ENCODE results near the gene CD58. TPM values are rescaled to one million over a fixed set of nuclear protein-coding genes. Genes with fewer than 3 reads are reported as not detected.

Gene CD58
- total RNA-seq, 1 donor from 2014 or later: 19.6 TPM

DNA sequence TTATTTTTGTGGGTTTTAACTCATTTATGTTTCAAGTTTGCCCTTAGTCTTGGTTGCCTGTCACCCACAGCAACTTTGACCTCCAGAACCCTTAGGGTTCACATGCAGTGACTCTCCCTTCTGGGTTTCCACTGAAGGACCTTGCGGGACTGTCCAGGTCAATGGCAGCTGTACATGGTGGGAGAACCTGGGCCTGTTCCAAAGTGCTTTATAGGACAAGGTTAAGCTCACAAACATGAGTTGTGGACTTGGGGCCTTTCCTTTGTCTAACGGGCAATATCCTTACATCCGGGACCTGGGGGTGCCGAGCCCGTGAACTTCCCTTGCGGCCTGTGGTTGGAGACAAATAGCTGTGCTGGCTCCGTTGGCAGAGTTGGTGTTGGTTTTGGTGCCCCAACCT lies 77.8 kb downstream of the CD58 start:
- peak overlapping the region; percentile 39 for H3K27ac Mint-ChIP-seq (ENCODE audit: unreplicated experiment)
- peaks cover 82% of the 10 kb centered on the region for H3K4me1 Mint-ChIP-seq (ENCODE audit: low read depth)
- no peaks in the 10 kb centered on the region for H3K36me3 Mint-ChIP-seq (ENCODE audit: low read depth)
- TF ChIP-seq CTCF (IDR thresholded peaks at IDR 0.05): no peak
- no peaks in the 10 kb centered on the region for H3K9me3 Mint-ChIP-seq (ENCODE audit: low read depth)
- H3K4me3 Mint-ChIP-seq (ENCODE audit: unreplicated experiment): no peak overlapping the region
- DNase-seq (ENCODE audit: low spot score): no peak
- H3K27me3 Mint-ChIP-seq (ENCODE audit: low read depth): no peaks in the 10 kb centered on the region

DNA sequence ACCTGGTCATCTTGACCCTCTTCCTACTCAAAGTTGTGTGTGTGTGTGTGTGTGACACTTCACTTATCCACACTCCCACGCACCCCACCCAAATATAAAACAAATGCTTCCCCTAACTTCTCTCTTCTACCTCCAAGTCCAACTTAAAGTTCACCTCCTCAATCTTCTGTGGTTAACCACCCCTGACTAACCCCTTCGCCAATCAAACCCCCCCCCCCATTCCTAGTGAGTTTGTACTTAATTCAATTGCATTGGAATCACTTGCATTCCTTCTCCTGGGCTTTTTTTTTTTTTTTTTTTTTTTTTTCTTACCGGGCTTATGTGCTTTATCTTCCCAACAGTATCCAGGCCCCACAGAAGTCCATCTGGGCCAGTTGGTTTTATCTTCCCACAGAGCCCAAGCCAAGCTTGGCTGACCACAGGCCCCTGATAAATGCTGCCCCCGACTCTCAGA lies 78.4 kb downstream of the CD58 start:
- H3K36me3 Mint-ChIP-seq (ENCODE audit: low read depth): no peaks in the 10 kb centered on the region
- peaks cover 80% of the 10 kb centered on the region for H3K4me1 Mint-ChIP-seq (ENCODE audit: low read depth)
- no peaks in the 10 kb centered on the region for H3K27me3 Mint-ChIP-seq (ENCODE audit: low read depth)
- no peak for TF ChIP-seq CTCF (IDR thresholded peaks at IDR 0.05)
- DNase-seq (ENCODE audit: low spot score): no peak
- no peak overlapping the region for H3K4me3 Mint-ChIP-seq (ENCODE audit: unreplicated experiment)
- no peak overlapping the region for H3K27ac Mint-ChIP-seq (ENCODE audit: unreplicated experiment)
- no peaks in the 10 kb centered on the region for H3K9me3 Mint-ChIP-seq (ENCODE audit: low read depth)

- H3K9me3 Mint-ChIP-seq (ENCODE audit: low read depth): no peaks in the 10 kb centered on the region
- H3K4me1 Mint-ChIP-seq (ENCODE audit: low read depth): peaks cover 79% of the 10 kb centered on the region
- no peak for DNase-seq (ENCODE audit: low spot score)
- TF ChIP-seq CTCF (IDR thresholded peaks at IDR 0.05): no peak
- no peak overlapping the region for H3K27ac Mint-ChIP-seq (ENCODE audit: unreplicated experiment)
- no peaks in the 10 kb centered on the region for H3K27me3 Mint-ChIP-seq (ENCODE audit: low read depth)
- no peaks in the 10 kb centered on the region for H3K36me3 Mint-ChIP-seq (ENCODE audit: low read depth)
- H3K4me3 Mint-ChIP-seq (ENCODE audit: unreplicated experiment): no peak overlapping the region
Observed at GRCh38 chr1:116491700-116492357, 79.0 kb downstream of the CD58 start.

- no peaks in the 10 kb centered on the region for H3K9me3 Mint-ChIP-seq (ENCODE audit: low read depth)
- DNase-seq (ENCODE audit: low spot score): no peak
- H3K27ac Mint-ChIP-seq (ENCODE audit: unreplicated experiment): no peak overlapping the region
- H3K4me3 Mint-ChIP-seq (ENCODE audit: unreplicated experiment): no peak overlapping the region
- peaks cover 75% of the 10 kb centered on the region for H3K4me1 Mint-ChIP-seq (ENCODE audit: low read depth)
- TF ChIP-seq CTCF (IDR thresholded peaks at IDR 0.05): no peak
- H3K27me3 Mint-ChIP-seq (ENCODE audit: low read depth): no peaks in the 10 kb centered on the region
- no peaks in the 10 kb centered on the region for H3K36me3 Mint-ChIP-seq (ENCODE audit: low read depth)
Observed at GRCh38 chr1:116490588-116490987, 80.2 kb downstream of the CD58 start.

GRCh38 chr1:116489231-116489697 lies 81.6 kb downstream of the CD58 start:
- Mint-ChIP-seq H3K9me3 (ENCODE audit: low read depth) (no peaks in the 10 kb centered on the region), H3K27me3 (ENCODE audit: low read depth) (no peaks in the 10 kb centered on the region), H3K4me3 (ENCODE audit: unreplicated experiment) (no peak overlapping the region), H3K36me3 (ENCODE audit: low read depth) (no peaks in the 10 kb centered on the region), H3K4me1 (ENCODE audit: low read depth) (peaks cover 67% of the 10 kb centered on the region), H3K27ac (ENCODE audit: unreplicated experiment) (peak overlapping the region; percentile 30)
- no peak for TF ChIP-seq CTCF (IDR thresholded peaks at IDR 0.05)
- DNase-seq (ENCODE audit: low spot score): no peak

Data from chondrocyte (in vitro differentiated cells).